SW 1271 (cell line): ENCODE data around the gene DEFB129.
"Not testable (repeated sequence)": the region's sequence is repeated elsewhere in the genome, so short reads cannot be mapped to it uniquely, and the experiment has no call there.

Source experiments
- DNase-seq, 2 experiments: peaks; one replicate each; lab custom pipeline; 2025; lab: John Stamatoyannopoulos, UW

DEFB129 gene

GRCh38 chr20:253447-253846 lies 26.4 kb downstream of the DEFB129 start:
- not testable (repeated sequence) for DNase-seq

GRCh38 chr20:257419-257818 lies 30.4 kb downstream of the DEFB129 start, which contains the start of gene DEFB132:
DEFB132 (plus strand) TSS chr20:257724; CDS start chr20:257779, 55 bp downstream.
- no peak for DNase-seq

- no peak for DNase-seq
Observed at GRCh38 chr20:258269-258858, 31.3 kb downstream of the DEFB129 start.

- no peak for DNase-seq
Observed at GRCh38 chr20:258963-259362, 31.9 kb downstream of the DEFB129 start.

GRCh38 chr20:259981-260380 lies 32.9 kb downstream of the DEFB129 start:
- DNase-seq, result no peak

- DNase-seq, result no peak
Observed at GRCh38 chr20:263701-264100, 36.6 kb downstream of the DEFB129 start.

GRCh38 chr20:266596-267562 lies 39.8 kb downstream of the DEFB129 start:
- peak; percentile 34 to 69 for DNase-seq

GRCh38 chr20:270517-270916 lies 43.5 kb downstream of the DEFB129 start:
- no peak for DNase-seq

- no peak for DNase-seq
Observed at GRCh38 chr20:271069-271468, 44.0 kb downstream of the DEFB129 start.

GRCh38 chr20:271528-271927 lies 44.5 kb downstream of the DEFB129 start:
- DNase-seq, result no peak

- DNase-seq, result no peak
Observed at GRCh38 chr20:272718-273117, 45.7 kb downstream of the DEFB129 start.

- DNase-seq, result no peak
Observed at GRCh38 chr20:273884-274283, 46.8 kb downstream of the DEFB129 start.

GRCh38 chr20:275791-276190 lies 48.7 kb downstream of the DEFB129 start:
- no peak for DNase-seq

- no peak for DNase-seq
Observed at GRCh38 chr20:276620-277495, 49.8 kb downstream of the DEFB129 start.

- no peak for DNase-seq
Observed at GRCh38 chr20:277496-277781, 50.4 kb downstream of the DEFB129 start.

- no peak for DNase-seq
Observed at GRCh38 chr20:278181-278580, 51.1 kb downstream of the DEFB129 start.

GRCh38 chr20:278607-279571 lies 51.8 kb downstream of the DEFB129 start:
- no peak for DNase-seq
